Heart left ventricle (tissue), 16 donors: ENCODE results near the gene TRIML2. TPM values are rescaled to one million over a fixed set of nuclear protein-coding genes. Genes with fewer than 3 reads are reported as not detected.
A peak's percentile ranks its signal among the peaks of the same experiment; 100 is the strongest.

Source experiments
- ATAC-seq, 4 donors: fragments of 200-7000 bp; cut with Tn5 transposase; one replicate each; pipeline ENCODE4 v1.9.1; 2020 to 2022; ENCODE audit warnings: moderate library complexity in 4 of 4, mild to moderate bottlenecking in 3 of 4, moderate number of reproducible peaks in 1 of 4
- DNase-seq, 5 donors: peaks; one replicate each; pipeline ENCODE4 v3.0.0-alpha.2; 2020
- H3K27ac ChIP-seq, 12 donors: fragments of 200-600 bp; sonication (generic) in 4 of 12; one replicate each; pipeline versions ENCODE4 v1.5.0 to v1.8.0; 2016 to 2022; ENCODE audit warnings: mild to moderate bottlenecking in 2 of 12
- H3K27me3 ChIP-seq, 9 donors: fragments of 200-600 bp; sonication (generic) in 2 of 9; one replicate each; pipeline versions ENCODE4 v1.5.1 to v1.8.0; 2016 to 2022; ENCODE audit warnings: mild to moderate bottlenecking in 3 of 9
- H3K36me3 ChIP-seq, 9 donors: fragments of 200-600 bp; sonication (generic) in 2 of 9; one replicate each; pipeline versions ENCODE4 v1.5.0 to v1.8.0; 2018 to 2022; ENCODE audit warnings: mild to moderate bottlenecking in 2 of 9
- H3K4me1 ChIP-seq, 12 donors: fragments of 200-600 bp; sonication (generic) in 4 of 12; one replicate each; pipeline versions ENCODE4 v1.5.0 to v1.8.0; 2016 to 2022; ENCODE audit warnings: mild to moderate bottlenecking in 3 of 12
- H3K4me3 ChIP-seq, 12 donors: fragments of 200-600 bp; sonication (generic) in 4 of 12; one replicate each; pipeline versions ENCODE4 v1.5.0 to v1.8.0; 2017 to 2022; ENCODE audit warnings: mild to moderate bottlenecking in 9 of 12, moderate library complexity in 4 of 12
- H3K9me3 ChIP-seq, 12 donors: fragments of 200-600 bp; sonication (generic) in 4 of 12; one replicate each; pipeline versions ENCODE4 v1.5.0 to v1.8.0; 2016 to 2022; ENCODE audit warnings: mild to moderate bottlenecking in 1 of 12
- CTCF ChIP-seq, 12 donors: fragments of 200-600 bp; sonication (generic) in 4 of 12; IDR thresholded peaks; one replicate each; pipeline versions ENCODE4 v1.5.0 to v1.8.0; 2018 to 2022; ENCODE audit warnings: antibody characterized with exemption in 12 of 12, mild to moderate bottlenecking in 5 of 12
- POLR2A ChIP-seq, 2 donors: fragments of 450-650 bp; IDR thresholded peaks; one replicate each; pipeline ENCODE4 v1.6.1; 2017; ENCODE audit warnings: antibody characterized with exemption in 2 of 2, mild to moderate bottlenecking in 2 of 2, moderate library complexity in 2 of 2
- WGBS, 4 donors: extraction: QIAGEN DNeasy Blood & Tissue Kit in 2 of 4; methylation state at CpG; one replicate each; pipeline versions ENCODE4 v1.1.5 to v1.1.7; 2013 to 2018; 5-methylcytosine and 5-hydroxymethylcytosine counted together
- intact Hi-C, 10 donors: fragments of 100-400 bp; cut with DNase I; formaldehyde crosslinking; loops; one replicate each; pipeline versions ENCODE4 v1.11.1 to v1.14.2; 2022
- polyA plus RNA-seq, 2 donors: library from polyadenylated mRNA; stranded (reverse); fragments of 200-250 nt; gene quantifications; one replicate each; pipeline ENCODE4 v1.2.3, GENCODE V29; 2013
- total RNA-seq, 9 donors: library from RNA; depleted of rRNA in 2 of 9; stranded (reverse); fragments of >200 nt in 2 of 9; fragmentation: NEBNext Ultra II Directional in 3 of 9; extraction: Animal tissue kit (Norgen Biotek cat#: 25700) in 3 of 9; gene quantifications; one replicate each; pipeline versions ENCODE4 v1.1.0 to v1.2.4, GENCODE V29; 2016 to 2023
- donor health status: ischemic (EF 13 %, LVEDD 7.1; RV severe dilation, severe dysfunction).
- donor health status: healthy with polysubstance abuse.
- donor health status: DM: no; HTN: yes; CAD: no.
- donor health status: DM: no; HTN: no; CAD: no.
- donor health status: ischemic (EF 25% LVEDD 6.9; RV normal size, moderate dysfunction).
- donor health status: ischemic (EF 25% LVEDD 5.7; RV mildly dilated, moderate dysfunction).
- donor health status: healthy.
- donor health status: DM: yes; HTN: yes; CAD: no.
- donor health status: ischemic (EF 35%, LVEDD 5.7; RV mildly dilated, moderate dysfunction).
- donor health status: nonischemic (EF 11% LVEDD 7.7; RV severe dilation, severe dysfunction).
- donor health status: DM: yes; HTN: yes; CAD: no.
- donor health status: PGD.
- donor health status: ischemic (EF 29% LVEDD 5.4; RV normal size, mild dysfunction).
- donor health status: nonischemic (EF 23%, LVEDD 6.1; RV moderate dilation, normal function).

The TRIML2 gene
- total and polyA plus RNA-seq, 11 donors, result not detected

DNA sequence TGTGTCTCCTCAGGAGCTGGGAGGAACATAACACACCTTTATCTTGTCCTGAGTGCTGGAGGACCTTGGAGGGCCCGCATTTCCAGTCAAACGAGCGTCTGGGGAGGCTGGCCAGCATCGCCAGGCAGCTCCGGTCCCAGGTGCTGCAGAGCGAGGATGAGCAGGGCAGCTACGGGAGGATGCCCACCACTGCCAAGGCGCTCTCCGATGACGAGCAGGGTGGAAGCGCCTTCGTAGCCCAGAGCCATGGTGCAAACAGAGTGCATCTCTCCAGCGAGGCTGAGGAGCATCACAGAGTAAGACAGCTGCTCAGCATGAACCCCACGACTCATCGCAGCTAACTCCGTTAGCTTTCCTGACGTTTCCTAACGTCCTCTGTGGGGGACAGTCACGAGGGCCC lies 30.3 kb upstream of the TRIML2 start:
- ATAC-seq (no peak), DNase-seq (no peak)
- TF ChIP-seq POLR2A (IDR thresholded peaks at IDR 0.05), result no peak
- no peak for TF ChIP-seq CTCF (IDR thresholded peaks at IDR 0.05)
- no peaks in the 10 kb centered on the region for H3K9me3 ChIP-seq
- intact Hi-C loops, result no loop called here
- no peaks in the 10 kb centered on the region for H3K36me3 ChIP-seq
- H3K4me1 ChIP-seq, result peaks cover 0 to 6% (median 0%) of the 10 kb centered on the region in 12 donors
- 82 to 92% (median 89%) methylated on average over 19 of the region's 19 CpGs for WGBS, 4 donors
- H3K4me3 ChIP-seq, result no peak overlapping the region
- H3K27me3 ChIP-seq, result peaks cover 0 to 5% (median 0%) of the 10 kb centered on the region in 9 donors
- no peak overlapping the region for H3K27ac ChIP-seq

DNA sequence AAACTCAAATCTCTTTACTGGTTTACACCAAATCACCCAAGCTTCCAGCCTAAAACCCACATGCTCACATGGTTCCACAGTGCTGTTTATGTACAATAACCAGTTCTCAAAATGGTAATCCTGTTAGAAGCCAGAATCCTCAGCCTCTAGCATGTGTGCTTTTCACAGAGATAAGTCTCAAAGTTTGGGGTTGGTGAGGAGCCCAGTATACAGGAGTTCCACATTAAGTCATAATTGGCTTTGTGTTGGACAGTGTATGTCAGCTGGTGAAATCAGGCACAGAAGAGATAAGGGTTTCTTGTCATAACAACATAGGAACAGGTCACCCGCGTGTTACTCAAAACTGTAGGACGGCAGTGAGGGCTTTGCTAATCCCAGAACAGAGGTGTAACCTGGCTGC lies 29.7 kb upstream of the TRIML2 start, which contains the start of gene TRIML1:
Gene TRIML1, plus strand, starts transcription at position 301 of the 400 bp plus-strand sequence. CDS start 118 bp downstream, outside the sequence.
- ATAC-seq (no peak), DNase-seq (no peak)
- Histone ChIP-seq H3K4me3 (no peak within 1 kb of the TSS), H3K9me3 (no peaks in the 10 kb centered on the region), H3K4me1 (peaks cover 0 to 6% (median 0%) of the 10 kb centered on the region in 12 donors), H3K36me3 (no peaks in the 10 kb centered on the region), H3K27ac (no peak within 1 kb of the TSS), H3K27me3 (peaks cover 0 to 5% (median 0%) of the 10 kb centered on the region in 9 donors)
- WGBS, 4 donors, result 39 to 88% (median 73%) methylated on average over 3 of the region's 3 CpGs
- intact Hi-C loops, result no loop called here
- no peak for TF ChIP-seq CTCF (IDR thresholded peaks at IDR 0.05)
- TF ChIP-seq POLR2A (IDR thresholded peaks at IDR 0.05), result no peak

DNA sequence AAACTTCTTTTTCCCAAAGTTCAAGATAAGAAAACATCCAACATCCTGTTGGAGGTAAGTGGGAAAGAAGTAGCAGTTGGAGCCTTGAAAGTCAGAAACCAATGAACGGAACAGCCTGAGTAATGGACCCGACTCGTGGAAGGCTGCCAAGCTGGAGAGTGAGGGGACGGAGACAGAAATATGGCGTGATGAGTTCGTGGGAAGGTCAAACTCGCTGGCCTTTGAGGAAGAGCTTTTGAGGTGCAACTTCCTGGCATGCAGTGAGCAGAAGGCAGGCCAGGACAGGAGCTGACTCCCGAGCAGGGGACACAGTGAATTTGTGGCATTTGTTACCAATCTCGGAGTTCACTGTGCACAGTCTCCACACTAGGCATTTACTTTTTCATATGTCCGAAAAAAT lies 28.8 kb upstream of the TRIML2 start:
- peaks cover 0 to 5% (median 0%) of the 10 kb centered on the region in 9 donors for H3K27me3 ChIP-seq
- no peak for TF ChIP-seq POLR2A (IDR thresholded peaks at IDR 0.05)
- no peak for TF ChIP-seq CTCF (IDR thresholded peaks at IDR 0.05)
- H3K4me1 ChIP-seq, result peaks cover 0 to 6% (median 0%) of the 10 kb centered on the region in 12 donors
- no peak overlapping the region for H3K27ac ChIP-seq
- peak in 1 of 5 donors; percentile 24 for DNase-seq
- H3K4me3 ChIP-seq, result no peak overlapping the region
- ATAC-seq, result no peak
- H3K9me3 ChIP-seq, result no peaks in the 10 kb centered on the region
- intact Hi-C loops, result no loop called here
- H3K36me3 ChIP-seq, result no peaks in the 10 kb centered on the region
- 41 to 57% (median 50%) methylated on average over 10 of the region's 10 CpGs for WGBS, 4 donors

- DNase-seq (no peak), ATAC-seq (no peak)
- intact Hi-C loops, result no loop called here
- 77 to 96% (median 86%) methylated on average over 5 of the region's 5 CpGs for WGBS, 4 donors
- no peaks in the 10 kb centered on the region for H3K4me1 ChIP-seq
- no peak overlapping the region for H3K27ac ChIP-seq
- H3K9me3 ChIP-seq, result no peaks in the 10 kb centered on the region
- TF ChIP-seq POLR2A (IDR thresholded peaks at IDR 0.05) (no peak), CTCF (IDR thresholded peaks at IDR 0.05) (no peak)
- no peak overlapping the region for H3K4me3 ChIP-seq
- no peaks in the 10 kb centered on the region for H3K36me3 ChIP-seq
- H3K27me3 ChIP-seq, result no peaks in the 10 kb centered on the region
Observed at GRCh38 chr4:188132232-188132631, 22.8 kb upstream of the TRIML2 start.
